Esophagus muscularis mucosa (tissue), 4 donors: ENCODE results near the gene TNFSF12. TPM values are rescaled to one million over a fixed set of nuclear protein-coding genes. Genes with fewer than 3 reads are reported as not detected.

Experiments
- DNase-seq: peaks from one replicate; pipeline ENCODE4 v3.0.0-alpha.2; 2017; ENCODE audit errors: extremely low spot score
- H3K27ac ChIP-seq, 4 donors: fragments of 200-600 bp; sonication (generic); replicated peaks in 1 of 4; 1 replicate in 3 of 4; 2 replicates in 1 of 4; pipeline ENCODE4 v1.5.1; 2016 to 2019; ENCODE audit warnings: mild to moderate bottlenecking in 1 of 4
- H3K27me3 ChIP-seq, 4 donors: fragments of 200-600 bp; sonication (generic); one replicate each; pipeline versions ENCODE4 v1.5.1 to v1.6.0; 2016 to 2019
- H3K36me3 ChIP-seq, 4 donors: fragments of 200-600 bp; sonication (generic); one replicate each; pipeline ENCODE4 v1.5.1; 2016 to 2019
- H3K4me1 ChIP-seq, 4 donors: fragments of 200-600 bp; sonication (generic); one replicate each; pipeline ENCODE4 v1.5.1; 2016 to 2019
- H3K4me3 ChIP-seq, 4 donors: fragments of 200-600 bp; sonication (generic); 1 replicate in 2 of 4; 2 replicates in 2 of 4; pipeline ENCODE4 v1.5.1; 2016 to 2019; ENCODE audit warnings: mild to moderate bottlenecking in 4 of 4, moderate library complexity in 1 of 4
- H3K9me3 ChIP-seq, 4 donors: fragments of 200-600 bp; sonication (generic); 1 replicate in 3 of 4; 2 replicates in 1 of 4; pipeline ENCODE4 v1.5.1; 2016 to 2019
- CTCF ChIP-seq, 3 experiments: fragments of 200-600 bp in 2 of 3; fragments of 450-650 bp in 1 of 3; sonication (generic) in 2 of 3; IDR thresholded peaks; one replicate each; pipeline ENCODE4 v1.5.1; 2017 to 2019; ENCODE audit warnings: antibody characterized with exemption in 3 of 3, mild to moderate bottlenecking in 2 of 3, moderate library complexity in 1 of 3
- EP300 ChIP-seq: sonication (generic); formaldehyde crosslinking; IDR thresholded peaks from one replicate; pipeline ENCODE4 v1.6.1; 2017; ENCODE audit warnings: antibody characterized with exemption
- POLR2A ChIP-seq: fragments of 450-650 bp; IDR thresholded peaks from one replicate; pipeline ENCODE4 v1.6.1; 2017; ENCODE audit warnings: antibody characterized with exemption, moderate library complexity, mild to moderate bottlenecking, low read depth
- POLR2AphosphoS5 ChIP-seq, 2 donors: sonication (generic); formaldehyde crosslinking; IDR thresholded peaks; one replicate each; pipeline ENCODE4 v1.6.1; 2017; ENCODE audit warnings: antibody characterized with exemption in 2 of 2
- WGBS: methylation state at CpG from one replicate; pipeline ENCODE4 v1.1.5; 2018; 5-methylcytosine and 5-hydroxymethylcytosine counted together
- intact Hi-C: fragments of 100-400 bp; cut with DNase I; formaldehyde crosslinking; loops from one replicate; pipeline ENCODE4 v1.15.1; 2023
- total RNA-seq, 4 donors: library from RNA; depleted of rRNA; stranded (reverse); fragments of >200 nt; gene quantifications; one replicate each; pipeline versions ENCODE4 v1.1.0 to v1.2.1, GENCODE V29; 2016

TNFSF12 gene
- total RNA-seq, 4 donors from 2014 or later: 102 to 136 (median 122) TPM

DNA sequence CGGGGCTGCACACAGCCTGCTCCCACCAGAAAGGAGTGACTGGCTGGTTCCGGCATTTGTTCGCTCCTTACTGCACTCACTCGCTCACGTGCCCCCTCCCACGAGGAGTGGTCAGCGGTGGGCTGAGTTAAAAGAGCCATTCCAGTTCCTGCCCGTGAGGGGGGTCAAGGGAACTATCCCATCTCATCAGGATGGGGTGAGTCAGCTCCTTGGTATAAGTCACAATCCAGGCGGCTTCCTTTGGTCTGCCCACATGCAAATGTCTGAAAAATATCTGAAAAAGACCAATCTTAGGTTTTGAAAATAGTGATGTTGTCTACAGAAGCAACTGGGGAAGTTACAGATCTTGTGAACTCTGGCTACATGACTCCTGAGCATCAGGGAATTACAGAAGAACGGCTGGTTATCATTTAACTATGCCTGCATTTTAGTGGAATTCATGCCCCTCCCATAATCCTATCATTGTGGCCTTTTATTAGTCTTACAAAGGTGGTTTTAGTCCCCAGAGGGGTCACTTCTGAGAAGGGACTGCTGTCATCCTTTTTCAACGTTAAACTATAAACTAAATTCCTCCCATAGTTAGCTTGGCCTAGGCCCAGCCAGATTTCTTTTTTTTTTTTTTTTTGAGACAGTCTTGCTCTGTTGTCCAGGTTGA is 9.8 kb upstream of the TNFSF12 start:
- intact Hi-C loops: no loop called here
- Histone ChIP-seq H3K4me3 (no peak overlapping the region), H3K9me3 (peaks cover 0 to 10% (median 4%) of the 10 kb centered on the region in 4 donors), H3K27me3 (no peaks in the 10 kb centered on the region), H3K4me1 (no peaks in the 10 kb centered on the region), H3K36me3 (no peaks in the 10 kb centered on the region), H3K27ac (no peak overlapping the region)
- TF ChIP-seq EP300 (no peak), CTCF (IDR thresholded peaks at IDR 0.05) (no peak), POLR2AphosphoS5 (IDR thresholded peaks at IDR 0.05) (no peak), POLR2A (no peak)
- WGBS: 69% methylated on average over 9 of the region's 11 CpGs
- DNase-seq: no peak

GRCh38 chr17:7541074-7541621 is 7.7 kb upstream of the TNFSF12 start:
- TF ChIP-seq EP300: no peak
- no peak for TF ChIP-seq POLR2A
- TF ChIP-seq POLR2AphosphoS5 (IDR thresholded peaks at IDR 0.05): no peak
- no peak for TF ChIP-seq CTCF (IDR thresholded peaks at IDR 0.05)
- Histone ChIP-seq H3K27ac (no peak overlapping the region), H3K36me3 (no peaks in the 10 kb centered on the region), H3K4me3 (no peak overlapping the region), H3K9me3 (peaks cover 0 to 10% (median 4%) of the 10 kb centered on the region in 4 donors), H3K27me3 (no peaks in the 10 kb centered on the region), H3K4me1 (peaks cover 0 to 8% (median 5%) of the 10 kb centered on the region in 4 donors)
- 92% methylated on average over 7 of the region's 9 CpGs for WGBS
- intact Hi-C loops: no loop called here
- no peak for DNase-seq

DNA sequence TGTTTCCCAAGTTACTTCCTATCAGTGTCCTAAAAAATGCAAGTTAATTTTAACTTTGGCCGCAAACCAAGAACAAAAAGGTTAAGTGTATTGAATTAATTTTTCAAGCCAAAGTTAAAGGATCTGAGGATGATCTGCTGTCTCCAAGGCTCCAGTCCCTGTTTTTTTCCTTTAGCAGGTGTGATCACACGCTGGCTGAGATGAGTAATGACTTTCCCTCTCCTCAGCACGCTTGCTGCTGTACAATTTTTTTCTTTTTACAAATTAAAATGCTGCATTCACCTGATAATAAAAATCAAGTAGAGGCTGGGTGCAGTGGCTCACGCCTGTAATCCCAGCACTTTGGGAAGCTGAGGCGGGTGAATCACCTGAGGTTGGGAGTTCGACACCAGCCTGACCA is 3.9 kb upstream of the TNFSF12 start:
- no peak for DNase-seq
- TF ChIP-seq POLR2AphosphoS5 (IDR thresholded peaks at IDR 0.05) (no peak), POLR2A (no peak), CTCF (IDR thresholded peaks at IDR 0.05) (no peak), EP300 (no peak)
- intact Hi-C loops: no loop called here
- H3K9me3 ChIP-seq: no peaks in the 10 kb centered on the region
- H3K4me1 ChIP-seq: peaks cover 20 to 28% (median 21%) of the 10 kb centered on the region in 4 donors
- no peak overlapping the region for H3K4me3 ChIP-seq
- H3K36me3 ChIP-seq: no peaks in the 10 kb centered on the region
- WGBS: 73% methylated on average over 6 of the region's 6 CpGs
- no peaks in the 10 kb centered on the region for H3K27me3 ChIP-seq
- peak overlapping the region in 1 of 4 donors; percentile 1 for H3K27ac ChIP-seq

DNA sequence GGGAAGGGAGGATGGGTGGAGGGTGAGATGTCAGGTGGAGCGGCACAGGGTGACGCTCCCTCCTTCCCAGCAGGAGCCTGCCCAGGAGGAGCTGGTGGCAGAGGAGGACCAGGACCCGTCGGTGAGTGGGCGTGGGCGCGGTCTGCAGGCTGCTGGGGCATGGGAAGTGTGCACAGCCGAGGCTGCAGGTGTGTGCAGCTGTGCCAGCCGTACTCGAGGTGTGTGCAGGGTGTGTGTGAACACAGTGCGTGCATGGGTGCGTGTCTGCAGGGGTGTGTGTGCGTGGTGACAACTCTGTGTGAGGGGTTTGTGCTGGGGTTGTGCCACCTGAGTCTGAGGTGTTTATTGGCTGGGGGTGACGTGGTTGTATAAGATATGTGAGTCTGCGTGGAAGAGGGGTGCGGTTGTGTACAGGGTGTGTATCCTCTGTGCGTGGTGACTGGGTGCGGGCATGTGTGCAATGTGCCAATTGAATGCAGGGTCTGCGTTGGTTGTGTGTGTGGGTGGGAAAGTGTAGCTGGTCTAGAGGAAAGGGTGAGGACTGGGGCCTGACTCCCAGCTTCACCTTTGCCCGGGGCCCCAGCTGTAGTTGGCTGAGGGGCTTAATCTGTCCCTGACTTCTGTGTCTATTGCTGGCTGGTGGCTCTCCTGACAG is 670 bp downstream of the TNFSF12 start:
- Histone ChIP-seq H3K4me3 (peak overlapping the region; percentile 81 to 93 (median 82)), H3K36me3 (peaks cover 3 to 27% (median 17%) of the 10 kb centered on the region in 4 donors), H3K27me3 (no peaks in the 10 kb centered on the region), H3K9me3 (no peaks in the 10 kb centered on the region), H3K4me1 (peaks cover 25 to 35% (median 28%) of the 10 kb centered on the region in 4 donors), H3K27ac (peak overlapping the region; percentile 93 to 96 (median 94))
- no peak for DNase-seq
- TF ChIP-seq EP300 (no peak), CTCF (IDR thresholded peaks at IDR 0.05) (no peak), POLR2A (no peak), POLR2AphosphoS5 (IDR thresholded peaks at IDR 0.05) (no peak)
- 25% methylated on average over 13 of the region's 20 CpGs for WGBS
- intact Hi-C loops: loop anchor here (10.0 kb wide), 1 partner anchor 295 kb away; the partner anchor contains the start of genes CTDNEP1 and ELP5
